Heart left ventricle (tissue), 13 donors: ENCODE data around the gene TTC19.

Source experiments
- CTCF ChIP-seq, 12 donors: fragments of 200-600 bp; sonication (generic) in 4 of 12; IDR thresholded peaks; one replicate each; pipeline versions ENCODE4 v1.5.0 to v1.8.0; 2018 to 2022; ENCODE audit warnings: antibody characterized with exemption in 12 of 12, mild to moderate bottlenecking in 5 of 12
- POLR2A ChIP-seq, 2 donors: fragments of 450-650 bp; IDR thresholded peaks; one replicate each; pipeline ENCODE4 v1.6.1; 2017; ENCODE audit warnings: antibody characterized with exemption in 2 of 2, mild to moderate bottlenecking in 2 of 2, moderate library complexity in 2 of 2
- donor health status: ischemic (EF 13 %, LVEDD 7.1; RV severe dilation, severe dysfunction).
- donor health status: DM: no; HTN: yes; CAD: no.
- donor health status: DM: no; HTN: no; CAD: no.
- donor health status: ischemic (EF 25% LVEDD 6.9; RV normal size, moderate dysfunction).
- donor health status: ischemic (EF 25% LVEDD 5.7; RV mildly dilated, moderate dysfunction).
- donor health status: ischemic (EF 35%, LVEDD 5.7; RV mildly dilated, moderate dysfunction).
- donor health status: nonischemic (EF 11% LVEDD 7.7; RV severe dilation, severe dysfunction).
- donor health status: DM: yes; HTN: yes; CAD: no.
- donor health status: PGD.
- donor health status: ischemic (EF 29% LVEDD 5.4; RV normal size, mild dysfunction).
- donor health status: nonischemic (EF 23%, LVEDD 6.1; RV moderate dilation, normal function).

GRCh38 chr17:16036261-16036660 is 36.6 kb downstream of the TTC19 start:
- TF ChIP-seq CTCF (IDR thresholded peaks at IDR 0.05) (no peak), POLR2A (IDR thresholded peaks at IDR 0.05) (no peak)
